NCI-H187 (cell line): ENCODE data around the gene OR2B2.

Source experiments
- DNase-seq, 2 experiments: peaks; one replicate each; lab custom pipeline; 2025; lab: John Stamatoyannopoulos, UW

The OR2B2 gene

DNA sequence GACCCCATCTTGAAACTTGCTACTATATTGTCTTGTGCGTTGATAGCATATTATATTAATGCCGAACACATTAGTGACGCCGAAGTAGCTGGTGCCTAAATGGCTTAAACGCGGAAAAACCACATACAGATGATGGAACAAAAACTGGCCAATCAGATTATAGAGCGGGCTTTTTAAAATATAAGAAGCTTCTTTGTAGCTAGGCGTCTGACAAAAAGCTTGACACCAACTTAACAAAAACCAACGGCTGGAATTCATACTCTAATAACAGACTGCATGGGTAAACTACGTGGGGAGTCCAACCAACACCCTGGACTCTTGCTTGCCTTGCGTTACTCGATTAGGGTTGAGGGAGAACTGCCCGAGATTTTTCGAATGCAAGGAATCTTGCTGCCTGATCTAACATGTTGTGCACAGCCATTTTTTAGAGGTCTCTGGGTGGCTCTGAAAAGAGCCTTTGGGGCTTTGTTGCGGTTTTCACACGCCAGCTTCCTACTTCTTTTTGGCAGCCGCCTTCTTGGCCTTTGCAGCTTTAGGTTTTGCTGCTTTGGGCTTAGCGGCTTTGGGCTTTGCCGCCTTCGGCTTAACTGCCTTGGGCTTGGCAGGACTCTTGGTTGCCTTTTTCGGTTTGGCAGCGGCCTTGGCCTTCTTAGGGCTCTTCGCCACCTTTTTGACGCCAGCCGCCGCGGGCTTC lies 45.7 kb downstream of the OR2B2 start:
- peak; percentile 36 to 76 for DNase-seq

GRCh38 chr6:27865850-27866356 lies 46.3 kb downstream of the OR2B2 start:
- DNase-seq = peak in 1 of 2 experiments; percentile 76

- DNase-seq = peak; percentile 85 to 88
Measured at GRCh38 chr6:27864906-27865849, 47.0 kb downstream of the OR2B2 start.

- DNase-seq = peak in 1 of 2 experiments; percentile 4
Measured at GRCh38 chr6:27863962-27864905, 48.0 kb downstream of the OR2B2 start.

DNA sequence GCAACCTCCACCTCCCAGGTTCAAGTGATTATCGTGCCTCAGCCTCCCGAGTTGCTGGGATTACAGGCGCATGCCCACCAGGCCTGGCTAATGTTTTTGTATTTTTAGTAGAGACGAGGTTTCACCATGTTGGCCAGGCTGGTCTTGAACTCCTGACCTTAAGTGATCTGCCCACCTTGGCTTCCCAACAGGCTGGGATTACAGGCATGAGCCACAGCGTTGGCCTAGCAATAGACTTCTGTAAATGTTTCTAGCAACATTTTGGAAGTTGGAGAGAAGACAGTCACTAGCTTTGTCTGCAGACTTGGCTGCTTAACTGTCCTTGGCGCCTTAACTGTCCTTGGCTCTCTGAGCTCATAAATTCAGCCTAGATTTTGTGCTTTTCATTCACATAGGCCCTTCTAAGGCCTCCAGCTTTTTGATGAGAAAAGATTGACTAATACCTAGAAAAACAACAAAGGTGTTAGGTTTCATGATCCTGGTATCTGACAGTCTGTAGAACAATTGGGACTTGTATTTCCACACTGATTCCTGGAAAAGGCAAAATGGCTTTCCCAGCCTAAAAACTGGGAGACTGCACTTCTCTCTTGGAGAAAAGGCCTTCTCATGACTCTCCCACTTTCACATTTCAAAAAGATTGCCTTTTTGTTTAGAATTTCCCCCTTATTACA lies 49.7 kb downstream of the OR2B2 start:
- no peak for DNase-seq

DNA sequence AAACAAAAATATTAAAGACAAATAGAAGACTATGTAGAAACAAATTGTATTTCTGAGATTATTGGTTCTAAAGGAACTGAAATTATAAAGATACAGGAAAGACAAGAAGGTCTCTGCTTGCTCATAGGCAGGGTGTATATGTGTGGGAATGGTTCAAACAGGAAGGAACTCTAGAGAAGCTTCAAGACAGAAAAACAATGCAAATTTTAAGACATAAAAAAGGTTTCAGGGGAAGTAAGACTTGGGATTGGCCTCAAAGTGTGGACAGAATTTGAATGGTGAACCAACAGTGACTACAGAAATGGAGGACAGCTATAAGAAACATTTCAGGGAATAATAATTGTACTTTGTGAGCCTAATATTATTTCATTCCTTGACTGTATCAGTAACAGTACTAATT lies 50.3 kb downstream of the OR2B2 start:
- no peak for DNase-seq

DNA sequence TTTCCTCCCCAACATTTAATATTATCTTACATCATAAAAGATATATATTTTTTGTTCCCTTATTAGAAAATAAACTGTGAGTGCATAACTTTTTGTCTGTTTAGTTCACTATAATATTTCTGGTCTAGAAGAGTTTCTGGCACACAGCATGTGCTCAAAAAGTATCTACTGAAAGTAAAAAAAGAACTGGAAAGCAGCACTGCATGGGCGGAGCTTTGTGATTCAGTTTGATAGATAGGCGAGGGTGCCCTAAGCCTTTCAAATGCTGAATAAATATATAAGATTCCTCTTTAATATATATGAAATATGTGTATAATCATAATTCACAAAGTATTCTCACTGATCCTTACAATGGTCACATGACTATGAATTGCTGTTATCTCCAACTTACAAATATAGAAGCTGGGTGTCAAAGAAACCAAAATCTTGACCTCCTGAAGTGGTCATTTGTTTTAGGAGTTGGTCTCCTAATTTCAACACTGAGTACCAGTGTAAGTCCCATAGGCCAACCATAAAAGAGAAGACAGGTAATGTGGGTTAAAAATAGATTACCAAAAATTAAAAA lies 50.8 kb downstream of the OR2B2 start:
- no peak for DNase-seq
